ENCODE results near the gene SULT1A2.
"Not testable (repeated sequence)": the region's sequence is repeated elsewhere in the genome, so short reads cannot be mapped to it uniquely, and the experiment has no call there.

The SULT1A2 gene

DNA sequence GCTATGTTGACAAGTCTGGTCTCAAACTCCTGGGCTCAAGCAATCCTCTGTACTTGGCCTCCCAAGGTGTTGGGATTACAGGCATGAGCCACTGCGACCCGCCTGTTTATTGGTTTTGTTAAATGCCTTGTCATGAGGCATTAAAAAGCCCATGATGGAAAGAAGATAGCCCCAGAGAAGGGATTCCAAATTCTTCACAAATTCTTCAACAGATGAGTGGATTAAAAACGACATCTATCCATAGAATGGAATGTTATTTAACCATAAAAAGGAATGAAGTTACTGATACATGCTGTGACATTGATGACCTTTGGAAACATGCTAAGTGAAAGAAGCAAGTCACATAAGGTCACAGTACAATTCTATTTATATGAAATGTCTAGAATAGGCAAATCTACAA lies 38.4 kb downstream of the SULT1A2 start:
- no peak for DNase-seq (ENCODE audit: low read depth)

DNA sequence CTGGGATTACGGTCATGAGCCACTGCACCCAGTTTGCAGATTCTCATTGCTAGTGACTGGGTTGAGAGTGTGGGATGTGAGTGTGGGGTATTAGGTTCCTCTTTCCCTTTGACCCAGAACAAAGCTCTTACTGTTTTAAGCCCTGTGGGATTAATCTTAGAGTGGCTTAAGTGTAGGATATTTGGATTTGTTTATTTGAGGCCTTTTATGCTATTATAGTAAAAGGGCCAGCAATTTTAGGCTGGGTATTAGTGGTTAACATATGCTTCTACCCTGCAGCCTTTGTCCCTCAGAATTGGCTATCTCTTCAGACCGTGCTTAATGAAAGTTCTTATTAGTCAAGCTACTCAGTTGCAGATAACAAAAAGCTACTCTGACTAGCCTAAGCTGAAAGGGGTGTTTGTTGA lies 39.9 kb downstream of the SULT1A2 start:
- DNase-seq (ENCODE audit: low read depth): no peak

DNA sequence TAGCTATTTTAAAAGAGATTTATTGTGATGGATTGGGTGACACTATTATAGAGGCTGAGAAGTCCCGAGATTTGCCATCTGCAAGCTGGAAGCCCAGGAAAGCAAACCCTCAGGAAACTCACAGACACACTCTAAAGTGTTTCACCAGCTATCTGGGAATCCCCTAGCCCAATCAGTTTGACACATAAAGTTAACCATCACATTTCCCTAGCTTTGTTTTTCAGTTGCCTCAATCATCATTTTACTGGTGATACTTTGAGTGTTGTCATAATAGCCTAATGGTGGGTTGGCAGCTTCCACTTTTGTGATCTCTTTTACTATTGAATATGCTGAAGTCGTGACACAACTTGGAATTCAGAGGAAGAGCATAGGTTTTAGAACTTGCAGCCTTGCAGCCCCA lies 41.3 kb downstream of the SULT1A2 start:
- no peak for DNase-seq (ENCODE audit: low read depth)

DNA sequence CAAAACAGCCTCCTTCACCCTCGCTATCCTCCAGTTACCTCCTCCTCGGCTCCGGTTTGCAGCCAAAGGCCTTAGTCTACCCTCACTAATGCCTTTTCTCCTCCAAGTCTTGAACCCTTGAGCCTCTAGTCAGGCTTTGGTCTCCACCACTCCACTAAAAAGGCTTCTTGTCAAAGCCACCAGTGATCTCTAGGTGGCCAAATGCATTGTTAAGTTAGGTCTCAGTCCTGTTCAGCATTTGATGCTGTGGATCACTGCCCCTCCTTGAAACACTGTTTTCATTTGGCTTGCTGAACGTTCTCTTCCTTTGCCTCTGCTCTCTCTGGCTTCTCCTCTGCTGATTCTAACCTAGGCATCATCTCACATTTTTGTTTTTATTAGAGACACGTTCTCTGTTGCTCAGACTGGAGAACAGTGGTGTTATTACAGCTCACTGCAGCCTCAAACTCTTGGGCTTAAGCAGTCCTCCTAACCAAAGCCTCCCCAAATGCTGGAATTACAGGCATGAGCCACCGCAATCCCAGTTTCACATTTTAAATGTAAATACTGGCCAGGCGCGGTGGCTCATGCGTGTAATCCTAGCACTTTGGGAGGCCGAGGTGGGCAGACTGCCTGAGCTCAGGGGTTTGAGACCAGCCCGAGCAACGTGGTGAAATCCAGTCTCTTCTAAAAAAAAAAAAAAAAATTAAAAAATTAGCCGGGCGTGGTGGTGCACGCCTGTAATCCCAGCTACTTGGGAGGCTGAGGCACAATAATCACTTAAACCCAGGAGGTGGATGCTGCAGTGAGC lies 42.0 kb downstream of the SULT1A2 start:
- DNase-seq (ENCODE audit: low read depth): no peak

DNA sequence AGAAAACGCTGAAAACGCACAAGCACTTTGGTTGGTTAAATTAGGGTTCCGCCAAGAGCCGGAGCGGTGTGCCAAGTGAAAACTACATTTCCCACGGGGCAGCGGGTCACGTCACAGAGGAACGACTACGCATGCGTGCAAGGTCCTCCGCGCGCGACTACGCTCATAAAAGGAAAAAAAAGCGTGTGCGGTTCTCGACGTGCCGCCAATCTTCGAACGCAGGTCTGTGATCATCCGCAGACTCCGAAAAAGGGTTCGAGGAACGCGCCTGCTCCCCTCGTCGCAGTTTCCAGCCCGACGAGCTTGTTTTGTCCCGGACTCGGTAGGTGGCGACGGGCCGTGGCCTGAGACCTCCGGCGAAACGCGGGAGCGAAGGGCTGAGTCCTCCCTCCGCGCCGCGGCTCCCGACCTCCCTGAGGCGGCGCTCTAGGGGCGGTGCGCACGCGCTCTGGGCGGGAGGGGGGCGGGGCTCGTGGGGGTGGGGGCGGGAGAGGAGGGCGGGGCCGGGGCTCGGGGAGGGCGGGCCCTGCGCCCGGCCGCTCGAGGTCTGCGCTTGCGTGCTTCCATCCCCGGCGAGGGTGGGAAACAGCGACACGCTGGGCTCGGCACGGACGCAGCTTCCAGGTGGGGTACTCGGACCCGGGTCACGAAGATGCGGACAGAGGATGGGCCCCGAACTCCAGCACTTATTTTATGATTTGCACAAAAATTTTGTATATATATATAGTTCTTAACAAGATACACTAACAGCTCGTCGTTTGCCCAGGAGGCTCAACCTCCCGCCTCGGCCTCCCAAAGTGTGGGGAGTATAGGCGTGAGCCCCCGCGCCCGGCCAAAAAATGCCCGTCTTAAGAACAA lies 42.8 kb downstream of the SULT1A2 start, which contains the start of gene SGF29:
TSS of gene SGF29 (plus strand) at position 145 of the 858 bp plus-strand sequence. CDS start 27,150 bp downstream, outside the sequence.
- peak; percentile 86 for DNase-seq (ENCODE audit: low read depth)

DNA sequence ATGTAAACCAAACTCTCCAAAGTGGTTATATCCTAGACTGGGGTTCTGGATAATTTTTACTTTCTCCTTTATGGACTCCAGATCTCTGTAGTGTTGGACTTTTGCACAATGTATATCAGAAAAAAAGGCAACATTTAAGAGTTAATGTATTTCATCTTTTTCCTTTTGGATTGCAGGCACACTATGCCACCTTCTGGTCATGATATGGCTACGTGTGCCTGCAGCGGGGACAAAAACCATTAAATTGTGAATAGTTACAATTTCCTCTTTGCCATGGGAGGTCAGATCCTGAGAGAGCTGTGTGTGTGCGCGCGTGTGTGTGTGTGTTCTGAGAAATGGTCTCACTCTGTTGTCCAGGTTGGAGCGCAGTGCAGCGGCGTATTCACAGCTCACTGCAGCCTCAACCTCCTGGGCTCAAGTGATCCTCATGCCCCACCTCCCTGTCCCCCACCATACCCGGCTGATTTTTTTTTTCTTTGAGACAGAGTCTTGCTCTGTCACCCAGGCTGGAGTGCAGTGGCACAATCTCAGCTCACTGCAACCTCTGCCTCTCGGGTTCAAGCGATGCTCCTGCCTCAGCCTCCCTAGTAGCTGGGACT lies 47.5 kb downstream of the SULT1A2 start:
- no peak for DNase-seq (ENCODE audit: low read depth)

DNA sequence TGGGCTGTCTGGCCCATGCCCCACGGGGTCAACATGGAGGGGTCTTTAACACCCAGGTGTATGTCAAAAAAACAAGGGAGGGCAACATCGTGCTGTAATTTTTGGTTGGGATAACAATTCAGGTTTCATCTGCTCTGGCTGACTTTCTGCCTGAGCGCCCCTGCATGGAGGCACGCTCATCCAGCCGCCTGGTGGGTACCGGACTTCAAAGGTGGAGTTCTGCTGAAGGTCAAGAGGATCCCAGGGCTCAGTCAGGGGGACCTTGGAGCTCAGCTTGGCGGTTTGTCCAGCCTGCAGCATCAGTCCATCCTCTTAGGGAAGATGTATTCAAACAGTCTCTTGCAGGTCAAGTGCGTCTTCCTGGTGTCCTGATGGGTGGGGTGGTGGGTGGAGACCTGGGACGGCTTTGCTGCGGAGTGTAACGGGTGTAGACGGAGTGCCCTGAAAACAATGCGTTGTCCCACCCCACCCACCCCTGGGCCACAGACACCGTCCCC lies 48.5 kb downstream of the SULT1A2 start:
- DNase-seq (ENCODE audit: low read depth): no peak

DNA sequence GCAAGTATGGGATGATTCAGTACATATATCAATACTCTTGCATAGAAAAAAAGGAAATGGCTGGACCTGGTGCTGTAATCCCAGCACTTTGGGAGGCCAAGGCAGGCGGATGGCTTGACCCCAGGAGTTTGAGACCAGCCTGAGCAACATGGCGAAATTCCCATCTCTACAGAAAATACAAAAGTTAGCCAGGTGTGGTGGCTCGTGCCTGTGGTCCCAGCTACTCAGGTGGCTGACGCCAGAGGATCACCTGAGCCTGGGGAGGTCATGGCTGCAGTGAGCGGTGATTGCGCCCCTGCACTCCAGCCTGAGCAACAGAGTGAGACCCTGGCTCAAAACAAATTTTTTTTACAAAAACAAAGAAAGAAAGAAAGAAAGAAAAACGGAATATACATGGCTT lies 50.2 kb downstream of the SULT1A2 start:
- no peak for DNase-seq (ENCODE audit: low read depth)

DNA sequence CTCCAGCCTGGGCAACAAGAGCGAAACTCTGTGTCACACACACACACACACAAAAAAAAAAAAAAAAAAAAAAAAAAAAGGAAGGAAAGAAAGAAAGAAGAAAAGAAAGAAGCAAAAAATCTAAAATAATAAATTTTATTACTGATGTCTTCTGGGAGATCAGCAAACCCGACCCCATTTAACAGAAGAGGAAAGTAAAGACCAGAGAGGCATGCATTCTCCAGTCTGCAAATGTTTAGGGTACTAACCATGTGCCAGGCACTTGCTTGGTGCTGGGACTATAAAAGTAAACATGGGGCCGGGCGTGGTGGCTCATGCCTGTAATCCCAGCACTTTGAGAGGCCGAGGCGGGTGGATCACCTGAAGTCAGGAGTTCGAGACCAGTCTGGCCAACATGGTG lies 50.9 kb downstream of the SULT1A2 start:
- DNase-seq (ENCODE audit: low read depth): not testable (repeated sequence)

DNA sequence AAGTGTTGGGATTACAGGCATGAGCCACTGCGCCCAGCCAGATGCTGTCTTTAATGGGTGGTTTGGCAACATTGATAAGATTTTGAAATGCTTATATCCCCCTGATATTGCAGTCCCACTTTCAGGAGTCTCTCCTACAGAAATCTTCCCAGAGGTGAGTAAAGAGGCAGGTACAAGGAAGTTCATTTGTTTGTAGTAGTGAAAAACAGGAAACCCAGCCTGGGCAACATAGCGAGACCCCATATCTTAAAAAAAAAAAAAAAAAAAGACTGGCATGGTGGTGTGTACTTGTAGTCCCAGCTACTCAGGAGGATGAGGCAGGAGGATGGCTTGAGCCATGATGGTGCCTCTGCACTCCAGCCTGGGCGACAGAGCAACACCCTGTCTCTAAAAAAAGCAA lies 51.9 kb downstream of the SULT1A2 start:
- DNase-seq (ENCODE audit: low read depth): no peak

DNA sequence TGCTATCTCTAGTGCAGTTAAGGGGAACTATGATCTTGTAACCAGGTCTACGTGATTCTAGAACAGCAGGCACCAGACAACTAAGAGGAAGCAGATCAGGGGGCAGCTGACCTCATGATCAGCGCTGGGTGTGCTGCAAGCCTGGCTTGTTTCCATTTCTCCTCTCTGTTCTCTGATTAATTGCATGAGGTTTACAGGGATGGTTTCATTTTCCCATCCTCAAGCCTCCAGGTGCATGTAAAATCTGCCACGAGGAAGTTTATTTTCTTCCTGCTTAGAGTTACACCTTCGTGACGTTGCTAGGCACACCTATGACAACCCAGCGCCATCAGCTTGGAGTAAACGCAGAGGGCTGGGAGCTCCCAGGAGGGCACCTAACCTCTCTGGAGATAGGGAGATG lies 53.8 kb downstream of the SULT1A2 start:
- no peak for DNase-seq (ENCODE audit: low read depth)

DNA sequence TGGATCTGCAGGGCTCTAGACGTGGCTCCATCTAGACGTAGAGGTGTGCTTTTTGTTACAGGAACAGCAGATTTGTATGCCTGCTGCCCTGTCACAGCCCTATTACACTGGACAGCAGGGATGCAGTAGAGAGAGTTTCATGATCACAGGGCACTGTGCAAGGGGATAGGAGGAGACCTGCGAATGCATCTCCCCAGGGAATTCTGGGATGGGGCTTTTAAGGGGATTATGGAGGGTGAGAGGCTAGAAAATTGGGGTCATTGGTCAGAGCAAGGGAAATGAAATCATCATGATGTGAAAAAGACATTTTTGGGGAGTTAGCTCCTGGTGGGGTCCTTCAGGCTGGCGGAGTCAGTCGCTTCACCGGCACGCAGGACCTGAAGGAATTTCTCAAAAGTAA lies 54.2 kb downstream of the SULT1A2 start:
- no peak for DNase-seq (ENCODE audit: low read depth)
